KOPT-K1 (cell line): ENCODE results near the gene ZFHX3.

Experiments
- H3K27ac ChIP-seq: fragments of 200-600 bp; sonication (generic); 2 replicates; pipeline ENCODE4 v1.5.1; 2016; ENCODE audit warnings: antibody characterized with exemption, mild to moderate bottlenecking, low read depth, low read length; ENCODE audit not compliant: poor library complexity, severe bottlenecking
- H3K36me3 ChIP-seq: fragments of 200-600 bp; sonication (generic); 2 replicates; pipeline ENCODE4 v1.5.1; 2017; ENCODE audit warnings: antibody characterized with exemption, mild to moderate bottlenecking, low read length, moderate library complexity; ENCODE audit not compliant: insufficient read depth
- H3K9me3 ChIP-seq: fragments of 200-600 bp; sonication (generic); 2 replicates; pipeline ENCODE4 v1.5.1; 2017; ENCODE audit warnings: antibody characterized with exemption, low read length, mild to moderate bottlenecking; ENCODE audit not compliant: insufficient read depth, poor library complexity, severe bottlenecking

Gene ZFHX3

GRCh38 chr16:72946474-72947194 lies 101.3 kb downstream of the ZFHX3 start:
- H3K9me3 ChIP-seq: no peaks in the 10 kb centered on the region

GRCh38 chr16:72946063-72946462 lies 101.9 kb downstream of the ZFHX3 start:
- H3K9me3 ChIP-seq: no peaks in the 10 kb centered on the region
- no peaks in the 10 kb centered on the region for H3K36me3 ChIP-seq
- H3K27ac ChIP-seq: no peak overlapping the region

More at GRCh38 chr16:72946474-72947194, 101.3 kb downstream of the ZFHX3 start:
- H3K36me3 ChIP-seq: no peaks in the 10 kb centered on the region
- H3K27ac ChIP-seq: no peak overlapping the region

- H3K36me3 ChIP-seq: no peaks in the 10 kb centered on the region
- no peaks in the 10 kb centered on the region for H3K9me3 ChIP-seq
- no peak overlapping the region for H3K27ac ChIP-seq
Measured at GRCh38 chr16:72945611-72946010, 102.3 kb downstream of the ZFHX3 start.

GRCh38 chr16:72944757-72945485 lies 103.0 kb downstream of the ZFHX3 start:
- no peaks in the 10 kb centered on the region for H3K36me3 ChIP-seq

GRCh38 chr16:72942021-72942420 lies 105.9 kb downstream of the ZFHX3 start:
- Histone ChIP-seq H3K27ac (no peak overlapping the region), H3K9me3 (no peaks in the 10 kb centered on the region), H3K36me3 (no peaks in the 10 kb centered on the region)

More at GRCh38 chr16:72944757-72945485, 103.0 kb downstream of the ZFHX3 start:
- Histone ChIP-seq H3K9me3 (no peaks in the 10 kb centered on the region), H3K27ac (no peak overlapping the region)

- Histone ChIP-seq H3K9me3 (no peaks in the 10 kb centered on the region), H3K27ac (no peak overlapping the region), H3K36me3 (no peaks in the 10 kb centered on the region)
Measured at GRCh38 chr16:72940886-72941285, 107.0 kb downstream of the ZFHX3 start.

- H3K36me3 ChIP-seq: no peaks in the 10 kb centered on the region
- H3K9me3 ChIP-seq: no peaks in the 10 kb centered on the region
- H3K27ac ChIP-seq: no peak overlapping the region
Measured at GRCh38 chr16:72939247-72939646, 108.7 kb downstream of the ZFHX3 start.

- Histone ChIP-seq H3K36me3 (no peaks in the 10 kb centered on the region), H3K27ac (no peak overlapping the region)
Measured at GRCh38 chr16:72938795-72939164, 109.1 kb downstream of the ZFHX3 start.

GRCh38 chr16:72937916-72938794 lies 109.8 kb downstream of the ZFHX3 start:
- Histone ChIP-seq H3K9me3 (no peaks in the 10 kb centered on the region), H3K36me3 (no peaks in the 10 kb centered on the region), H3K27ac (no peak overlapping the region)

More at GRCh38 chr16:72938795-72939164, 109.1 kb downstream of the ZFHX3 start:
- no peaks in the 10 kb centered on the region for H3K9me3 ChIP-seq

GRCh38 chr16:72937360-72937759 lies 110.6 kb downstream of the ZFHX3 start:
- Histone ChIP-seq H3K9me3 (no peaks in the 10 kb centered on the region), H3K36me3 (no peaks in the 10 kb centered on the region), H3K27ac (no peak overlapping the region)

GRCh38 chr16:72936408-72936807 lies 111.5 kb downstream of the ZFHX3 start:
- H3K9me3 ChIP-seq: no peaks in the 10 kb centered on the region
- no peak overlapping the region for H3K27ac ChIP-seq
- H3K36me3 ChIP-seq: no peaks in the 10 kb centered on the region

GRCh38 chr16:72935896-72936295 lies 112.0 kb downstream of the ZFHX3 start:
- no peaks in the 10 kb centered on the region for H3K9me3 ChIP-seq
- H3K36me3 ChIP-seq: no peaks in the 10 kb centered on the region
- H3K27ac ChIP-seq: no peak overlapping the region

- no peak overlapping the region for H3K27ac ChIP-seq
- H3K9me3 ChIP-seq: no peaks in the 10 kb centered on the region
- no peaks in the 10 kb centered on the region for H3K36me3 ChIP-seq
Measured at GRCh38 chr16:72934636-72935403, 113.1 kb downstream of the ZFHX3 start.

- Histone ChIP-seq H3K9me3 (no peaks in the 10 kb centered on the region), H3K36me3 (no peaks in the 10 kb centered on the region), H3K27ac (no peak overlapping the region)
Measured at GRCh38 chr16:72932677-72933335, 115.1 kb downstream of the ZFHX3 start.
